ENCODE measurements around the gene KCNIP3.

Gene KCNIP3

DNA sequence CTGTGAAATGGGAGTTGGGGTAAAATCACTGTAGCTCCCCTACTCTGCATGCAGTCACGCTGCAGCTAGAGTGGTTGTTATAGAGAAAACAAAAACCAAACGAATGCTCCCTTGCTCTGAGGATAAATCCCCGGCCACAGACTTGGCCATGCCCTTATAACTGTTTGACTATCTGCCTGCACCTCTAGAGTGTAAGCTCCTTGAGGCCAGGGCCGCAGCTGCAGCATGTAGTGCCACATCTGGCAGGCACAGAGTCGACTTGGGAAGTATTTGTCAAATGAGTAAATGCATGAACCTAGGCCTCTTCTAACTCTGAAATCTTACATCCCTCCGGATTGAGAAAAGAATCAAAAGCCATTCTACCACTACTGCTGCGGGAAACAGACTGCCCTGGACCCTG is 35.9 kb downstream of the KCNIP3 start:
- Histone ChIP-seq H2AFZ (ENCODE audit: low read length) (no peak overlapping the region), H3K27me3 (ENCODE audit: control insufficient read depth in 3 of 3, insufficient read depth in 3 of 3, low read depth in 1 of 3, low read length in 3 of 3) (peaks cover 0 to 4% (median 0%) of the 10 kb centered on the region in 3 experiments), H4K91ac (ENCODE audit: low read depth, low read length, poor library complexity) (no peak overlapping the region), H3K9ac (ENCODE audit: low read depth, low read length, poor library complexity) (no peak overlapping the region), H3K23ac (ENCODE audit: low read depth, low read length, poor library complexity) (no peak overlapping the region), H3K14ac (ENCODE audit: low read length) (no peak overlapping the region), H2BK12ac (ENCODE audit: low read length) (no peak overlapping the region), H2BK5ac (ENCODE audit: low read length) (no peak overlapping the region), H3K27ac (replicated peaks; ENCODE audit: low read length) (no peak overlapping the region), H3K4me2 (ENCODE audit: insufficient read depth, low read length, poor library complexity, severe bottlenecking) (no peak overlapping the region), H3K4me1 (ENCODE audit: control insufficient read depth in 2 of 2, insufficient read depth in 1 of 2, low read depth in 1 of 2, low read length in 2 of 2) (peaks cover 2 to 18% of the 10 kb centered on the region in 2 donors), H3K36me3 (replicated peaks in 1 of 2; ENCODE audit: control insufficient read depth in 2 of 2, insufficient read depth in 2 of 2, low read length in 2 of 2) (no peaks in the 10 kb centered on the region), H4K8ac (ENCODE audit: low read depth, low read length) (no peak overlapping the region), H3K4me3 (ENCODE audit: low read length in 2 of 2) (no peak overlapping the region), H3K9me3 (replicated peaks in 1 of 2; ENCODE audit: control insufficient read depth in 2 of 2, insufficient read depth in 1 of 2, low read depth in 1 of 2, low read length in 2 of 2) (no peaks in the 10 kb centered on the region), H3K18ac (ENCODE audit: low read length) (no peak overlapping the region), H2BK120ac (ENCODE audit: low read depth, low read length) (no peak overlapping the region), H3K79me1 (ENCODE audit: low read depth, low read length) (no peaks in the 10 kb centered on the region), H3K4ac (ENCODE audit: low read length) (no peak overlapping the region), H2BK15ac (ENCODE audit: low read length) (no peak overlapping the region), H2AK5ac (ENCODE audit: low read depth, low read length) (no peak overlapping the region)
- WGBS, 2 donors (ENCODE audit: extremely low coverage in 2 of 2, insufficient read length in 2 of 2, insufficient replicate concordance in 1 of 2), result no CpG with 5 or more reads among the region's 7 CpGs
- no peak for DNase-seq (ENCODE audit: low spot score)

DNA sequence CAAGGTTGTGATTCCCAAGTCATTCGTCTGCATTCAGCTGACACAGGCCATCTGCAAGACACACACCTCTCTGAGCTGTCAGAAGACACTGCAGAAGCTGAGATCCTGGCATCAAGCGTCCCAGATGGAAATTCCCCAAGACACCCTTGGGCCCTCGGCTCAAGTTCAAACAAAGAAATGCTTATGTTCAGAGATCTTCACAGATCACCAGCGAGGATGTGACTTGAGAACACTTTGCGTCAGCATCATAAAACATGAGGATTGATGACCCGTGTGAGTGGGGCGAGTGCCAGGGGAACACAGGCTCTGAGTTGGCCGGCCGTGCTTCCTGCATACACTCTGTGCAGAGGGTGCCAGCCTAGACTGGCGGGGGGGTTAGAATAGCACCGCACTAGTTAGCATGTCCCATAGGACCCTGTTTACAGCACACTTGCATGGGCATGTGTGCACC is 36.8 kb downstream of the KCNIP3 start:
- H3K27me3 ChIP-seq (ENCODE audit: control insufficient read depth in 3 of 3, insufficient read depth in 3 of 3, low read depth in 1 of 3, low read length in 3 of 3), result peaks cover 0 to 6% (median 0%) of the 10 kb centered on the region in 3 experiments
- no peak overlapping the region for H4K8ac ChIP-seq (ENCODE audit: low read depth, low read length)
- no peaks in the 10 kb centered on the region for H3K36me3 ChIP-seq (replicated peaks in 1 of 2; ENCODE audit: control insufficient read depth in 2 of 2, insufficient read depth in 2 of 2, low read length in 2 of 2)
- WGBS, 2 donors (ENCODE audit: extremely low coverage in 2 of 2, insufficient read length in 2 of 2, insufficient replicate concordance in 1 of 2), result no CpG with 5 or more reads among the region's 11 CpGs
- no peak overlapping the region for H3K4me2 ChIP-seq (ENCODE audit: insufficient read depth, low read length, poor library complexity, severe bottlenecking)
- H3K9me3 ChIP-seq (replicated peaks in 1 of 2; ENCODE audit: control insufficient read depth in 2 of 2, insufficient read depth in 1 of 2, low read depth in 1 of 2, low read length in 2 of 2), result no peaks in the 10 kb centered on the region
- no peak overlapping the region for H3K27ac ChIP-seq (replicated peaks; ENCODE audit: low read length)
- H2BK15ac ChIP-seq (ENCODE audit: low read length), result no peak overlapping the region
- H3K18ac ChIP-seq (ENCODE audit: low read length), result no peak overlapping the region
- no peak overlapping the region for H3K4ac ChIP-seq (ENCODE audit: low read length)
- H2BK120ac ChIP-seq (ENCODE audit: low read depth, low read length), result no peak overlapping the region
- peaks cover 0 to 13% of the 10 kb centered on the region in 2 donors for H3K4me1 ChIP-seq (ENCODE audit: control insufficient read depth in 2 of 2, insufficient read depth in 1 of 2, low read depth in 1 of 2, low read length in 2 of 2)
- H2BK12ac ChIP-seq (ENCODE audit: low read length), result no peak overlapping the region
- H3K9ac ChIP-seq (ENCODE audit: low read depth, low read length, poor library complexity), result no peak overlapping the region
- H3K79me1 ChIP-seq (ENCODE audit: low read depth, low read length), result no peaks in the 10 kb centered on the region
- no peak overlapping the region for H2AFZ ChIP-seq (ENCODE audit: low read length)
- H3K4me3 ChIP-seq (ENCODE audit: low read length in 2 of 2), result no peak overlapping the region
- DNase-seq (ENCODE audit: low spot score), result no peak
- peak overlapping the region; percentile 16 for H2AK5ac ChIP-seq (ENCODE audit: low read depth, low read length)
- no peak overlapping the region for H4K91ac ChIP-seq (ENCODE audit: low read depth, low read length, poor library complexity)
- H2BK5ac ChIP-seq (ENCODE audit: low read length), result no peak overlapping the region
- no peak overlapping the region for H3K14ac ChIP-seq (ENCODE audit: low read length)
- H3K23ac ChIP-seq (ENCODE audit: low read depth, low read length, poor library complexity), result no peak overlapping the region

DNA sequence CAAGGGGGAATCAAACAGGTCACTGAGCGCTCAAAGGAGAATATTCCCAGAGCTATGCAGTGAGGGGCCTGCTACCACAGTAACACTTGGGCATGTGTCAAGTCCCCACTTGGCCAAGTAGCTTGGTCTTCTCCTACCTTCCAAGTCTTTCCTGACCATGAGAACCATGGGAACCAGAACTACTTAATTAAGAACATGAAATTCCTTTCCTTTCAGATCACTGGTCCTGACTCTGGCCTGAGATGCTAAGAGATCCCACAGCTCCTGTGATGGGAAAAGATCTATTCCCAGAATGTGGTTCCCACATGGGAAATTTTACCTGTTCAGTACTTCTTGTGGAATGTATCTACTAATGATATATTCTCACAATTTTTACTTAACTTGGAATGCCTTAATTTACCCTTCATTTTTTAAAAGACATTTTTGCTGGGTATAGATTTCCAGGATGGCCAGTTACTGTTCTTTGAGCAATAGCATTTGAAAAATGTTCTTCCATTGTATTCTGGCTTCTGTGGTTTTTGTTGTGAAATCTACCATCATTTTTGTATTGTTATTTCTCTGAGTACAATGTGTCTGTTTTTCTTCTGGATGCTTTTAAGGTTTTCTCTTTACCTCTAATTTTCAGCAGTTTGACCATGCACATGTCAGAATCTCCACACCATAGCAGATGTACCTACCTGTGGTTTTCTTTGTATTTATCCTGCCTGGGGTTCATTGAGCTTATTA is 37.9 kb downstream of the KCNIP3 start:
- no peaks in the 10 kb centered on the region for H3K9me3 ChIP-seq (replicated peaks in 1 of 2; ENCODE audit: control insufficient read depth in 2 of 2, insufficient read depth in 1 of 2, low read depth in 1 of 2, low read length in 2 of 2)
- H3K36me3 ChIP-seq (replicated peaks in 1 of 2; ENCODE audit: control insufficient read depth in 2 of 2, insufficient read depth in 2 of 2, low read length in 2 of 2), result no peaks in the 10 kb centered on the region
- H4K8ac ChIP-seq (ENCODE audit: low read depth, low read length), result no peak overlapping the region
- no peak overlapping the region for H2BK12ac ChIP-seq (ENCODE audit: low read length)
- no peak overlapping the region for H3K14ac ChIP-seq (ENCODE audit: low read length)
- no peak overlapping the region for H3K18ac ChIP-seq (ENCODE audit: low read length)
- no peak overlapping the region for H3K9ac ChIP-seq (ENCODE audit: low read depth, low read length, poor library complexity)
- no peak overlapping the region for H2BK5ac ChIP-seq (ENCODE audit: low read length)
- H3K27me3 ChIP-seq (ENCODE audit: control insufficient read depth in 3 of 3, insufficient read depth in 3 of 3, low read depth in 1 of 3, low read length in 3 of 3), result peaks cover 0 to 6% (median 0%) of the 10 kb centered on the region in 3 experiments
- H3K4me3 ChIP-seq (ENCODE audit: low read length in 2 of 2), result no peak overlapping the region
- H3K4ac ChIP-seq (ENCODE audit: low read length), result no peak overlapping the region
- no peak overlapping the region for H3K23ac ChIP-seq (ENCODE audit: low read depth, low read length, poor library complexity)
- no peak overlapping the region for H2BK15ac ChIP-seq (ENCODE audit: low read length)
- no peaks in the 10 kb centered on the region for H3K79me1 ChIP-seq (ENCODE audit: low read depth, low read length)
- H2AK5ac ChIP-seq (ENCODE audit: low read depth, low read length), result no peak overlapping the region
- H3K27ac ChIP-seq (replicated peaks; ENCODE audit: low read length), result no peak overlapping the region
- H2BK120ac ChIP-seq (ENCODE audit: low read depth, low read length), result no peak overlapping the region
- WGBS, 2 donors (ENCODE audit: extremely low coverage in 2 of 2, insufficient read length in 2 of 2, insufficient replicate concordance in 1 of 2), result no CpG with 5 or more reads among the region's 1 CpG
- H3K4me2 ChIP-seq (ENCODE audit: insufficient read depth, low read length, poor library complexity, severe bottlenecking), result no peak overlapping the region
- no peak overlapping the region for H2AFZ ChIP-seq (ENCODE audit: low read length)
- peaks cover 0 to 13% of the 10 kb centered on the region in 2 donors for H3K4me1 ChIP-seq (ENCODE audit: control insufficient read depth in 2 of 2, insufficient read depth in 1 of 2, low read depth in 1 of 2, low read length in 2 of 2)
- no peak overlapping the region for H4K91ac ChIP-seq (ENCODE audit: low read depth, low read length, poor library complexity)
- no peak for DNase-seq (ENCODE audit: low spot score)

DNA sequence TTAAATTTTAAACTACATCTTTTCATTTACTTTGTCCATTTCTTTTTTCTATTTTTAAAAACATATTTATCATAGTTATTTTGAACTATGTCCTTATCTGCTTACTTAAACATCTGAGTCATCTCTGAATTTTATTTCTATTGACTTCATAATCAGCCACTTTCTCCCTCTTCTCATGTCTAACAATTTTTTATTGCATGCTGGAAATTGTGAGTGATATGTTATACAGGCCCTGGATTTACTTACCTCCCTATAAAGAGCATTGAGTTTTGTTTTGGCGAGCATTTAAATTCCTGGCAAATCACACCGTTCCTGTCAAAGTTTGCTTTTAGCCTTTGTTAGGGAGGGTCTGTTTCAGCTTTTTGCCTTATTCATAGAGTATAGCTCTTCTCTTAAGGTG is 39.3 kb downstream of the KCNIP3 start:
- Histone ChIP-seq H3K9ac (ENCODE audit: low read depth, low read length, poor library complexity) (no peak overlapping the region), H2BK120ac (ENCODE audit: low read depth, low read length) (no peak overlapping the region), H3K4me3 (ENCODE audit: low read length in 2 of 2) (no peak overlapping the region), H3K79me1 (ENCODE audit: low read depth, low read length) (no peaks in the 10 kb centered on the region), H2BK5ac (ENCODE audit: low read length) (no peak overlapping the region), H2AFZ (ENCODE audit: low read length) (no peak overlapping the region), H2AK5ac (ENCODE audit: low read depth, low read length) (no peak overlapping the region), H3K27ac (replicated peaks; ENCODE audit: low read length) (no peak overlapping the region), H3K4me2 (ENCODE audit: insufficient read depth, low read length, poor library complexity, severe bottlenecking) (no peak overlapping the region), H4K91ac (ENCODE audit: low read depth, low read length, poor library complexity) (no peak overlapping the region), H3K4me1 (ENCODE audit: control insufficient read depth in 2 of 2, insufficient read depth in 1 of 2, low read depth in 1 of 2, low read length in 2 of 2) (peaks cover 0 to under 1% of the 10 kb centered on the region in 2 donors), H3K23ac (ENCODE audit: low read depth, low read length, poor library complexity) (no peak overlapping the region), H2BK12ac (ENCODE audit: low read length) (no peak overlapping the region), H3K27me3 (ENCODE audit: control insufficient read depth in 3 of 3, insufficient read depth in 3 of 3, low read depth in 1 of 3, low read length in 3 of 3) (peaks cover 0 to 10% (median under 1%) of the 10 kb centered on the region in 3 experiments), H3K36me3 (replicated peaks in 1 of 2; ENCODE audit: control insufficient read depth in 2 of 2, insufficient read depth in 2 of 2, low read length in 2 of 2) (no peaks in the 10 kb centered on the region), H3K18ac (ENCODE audit: low read length) (no peak overlapping the region), H3K4ac (ENCODE audit: low read length) (no peak overlapping the region), H4K8ac (ENCODE audit: low read depth, low read length) (no peak overlapping the region), H3K14ac (ENCODE audit: low read length) (no peak overlapping the region), H3K9me3 (replicated peaks in 1 of 2; ENCODE audit: control insufficient read depth in 2 of 2, insufficient read depth in 1 of 2, low read depth in 1 of 2, low read length in 2 of 2) (no peaks in the 10 kb centered on the region), H2BK15ac (ENCODE audit: low read length) (no peak overlapping the region)
- WGBS, 2 donors (ENCODE audit: extremely low coverage in 2 of 2, insufficient read length in 2 of 2, insufficient replicate concordance in 1 of 2), result no CpG with 5 or more reads among the region's 2 CpGs
- DNase-seq (ENCODE audit: low spot score), result no peak

Data from neuronal stem cell (in vitro differentiated cells).